Gastroesophageal sphincter (tissue), 3 donors: ENCODE data around the gene POLR3F.

Source experiments
- POLR2A ChIP-seq, 2 donors: fragments of 450-650 bp; IDR thresholded peaks; one replicate each; pipeline ENCODE4 v1.6.1; 2017; ENCODE audit warnings: antibody characterized with exemption in 2 of 2, mild to moderate bottlenecking in 2 of 2, moderate library complexity in 1 of 2
- POLR2AphosphoS5 ChIP-seq: sonication (generic); formaldehyde crosslinking; IDR thresholded peaks from one replicate; pipeline ENCODE4 v1.6.1; 2017; ENCODE audit warnings: antibody characterized with exemption
- TF ChIP-seq, protein P1 (sequence below), 4 experiments: fragments of 200-600 bp in 2 of 4; fragments of 450-650 bp in 2 of 4; sonication (generic) in 1 of 4; IDR thresholded peaks; one replicate each; pipeline ENCODE4 v1.5.1; 2017 to 2019; ENCODE audit warnings: antibody characterized with exemption in 4 of 4, mild to moderate bottlenecking in 2 of 4, moderate library complexity in 2 of 4

DNA sequence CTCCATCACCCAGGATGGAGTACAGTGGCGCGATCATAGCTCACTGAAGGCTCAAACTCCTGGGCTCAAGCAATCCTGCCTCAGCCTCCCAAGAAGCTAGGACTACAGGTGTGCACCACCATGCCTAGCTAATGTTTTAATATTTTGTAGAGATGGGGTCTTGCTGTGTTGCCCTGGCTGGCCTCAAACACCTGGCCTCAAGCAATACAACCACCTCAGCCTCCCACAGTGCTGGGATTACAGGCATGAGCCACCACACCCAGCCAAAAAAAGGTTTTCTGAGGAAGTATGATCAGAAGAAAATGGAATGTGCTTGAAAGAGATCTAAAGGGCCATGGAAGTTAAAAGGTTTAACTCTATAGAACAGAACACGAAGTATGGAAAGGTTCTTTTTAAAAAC, 21.1 kb downstream of the POLR3F start:
- TF ChIP-seq POLR2A (IDR thresholded peaks at IDR 0.05): no peak
- TF ChIP-seq, protein P1, sequence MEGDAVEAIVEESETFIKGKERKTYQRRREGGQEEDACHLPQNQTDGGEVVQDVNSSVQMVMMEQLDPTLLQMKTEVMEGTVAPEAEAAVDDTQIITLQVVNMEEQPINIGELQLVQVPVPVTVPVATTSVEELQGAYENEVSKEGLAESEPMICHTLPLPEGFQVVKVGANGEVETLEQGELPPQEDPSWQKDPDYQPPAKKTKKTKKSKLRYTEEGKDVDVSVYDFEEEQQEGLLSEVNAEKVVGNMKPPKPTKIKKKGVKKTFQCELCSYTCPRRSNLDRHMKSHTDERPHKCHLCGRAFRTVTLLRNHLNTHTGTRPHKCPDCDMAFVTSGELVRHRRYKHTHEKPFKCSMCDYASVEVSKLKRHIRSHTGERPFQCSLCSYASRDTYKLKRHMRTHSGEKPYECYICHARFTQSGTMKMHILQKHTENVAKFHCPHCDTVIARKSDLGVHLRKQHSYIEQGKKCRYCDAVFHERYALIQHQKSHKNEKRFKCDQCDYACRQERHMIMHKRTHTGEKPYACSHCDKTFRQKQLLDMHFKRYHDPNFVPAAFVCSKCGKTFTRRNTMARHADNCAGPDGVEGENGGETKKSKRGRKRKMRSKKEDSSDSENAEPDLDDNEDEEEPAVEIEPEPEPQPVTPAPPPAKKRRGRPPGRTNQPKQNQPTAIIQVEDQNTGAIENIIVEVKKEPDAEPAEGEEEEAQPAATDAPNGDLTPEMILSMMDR (IDR thresholded peaks at IDR 0.05): no peak
- no peak for TF ChIP-seq POLR2AphosphoS5
